SK-N-SH (cell line): Measurements from ENCODE around the gene NCKAP5. TPM values are rescaled to one million over a fixed set of nuclear protein-coding genes. Genes with fewer than 3 reads are reported as not detected.

ENCODE experiments used
- CTCF ChIA-PET: fragments of 300-600, 350-600 bp; formaldehyde crosslinking; extraction: SDS; loops from one replicate; lab custom pipeline; 2021; lab: Yijun Ruan, JAX
- POLR2A ChIA-PET: fragments of 350-600 bp; sonication (Branson Sonifier 250); formaldehyde crosslinking; extraction: SDS; loops from one replicate; lab custom pipeline; 2020; ENCODE audit warnings: antibody characterized with exemption, inconsistent platforms; lab: Yijun Ruan, JAX
- DNase-seq: peaks from one replicate; pipeline ENCODE4 v3.0.0; 2012
- H2AFZ ChIP-seq: fragments of 200-600 bp; sonication (generic); 2 replicates; pipeline ENCODE4 v1.8.1; 2016; ENCODE audit warnings: antibody characterized with exemption, mild to moderate bottlenecking, low read depth
- H3F3A ChIP-seq: fragments of 200-600 bp; sonication (generic); replicated peaks from 2 replicates; pipeline ENCODE3; 2016; ENCODE audit warnings: antibody characterized with exemption, mild to moderate bottlenecking; ENCODE audit not compliant: insufficient read depth
- H3K27ac ChIP-seq, 2 experiments: fragments of 200-500 bp in 1 of 2; fragments of 200-600 bp in 1 of 2; sonication (Bioruptor generic) in 1 of 2; sonication (generic), shearing (Covaris generic) in 1 of 2; 2 replicates each; pipeline versions ENCODE4 v1.5.1 to v1.6.1; 2014 to 2016; ENCODE audit warnings: low read depth in 2 of 2, inconsistent platforms in 1 of 2, low read length in 1 of 2, mild to moderate bottlenecking in 1 of 2, mixed read lengths in 1 of 2
- H3K27me3 ChIP-seq: fragments of 200-600 bp; sonication (generic), shearing (Covaris generic); 2 replicates; pipeline ENCODE4 v1.6.1; 2016; ENCODE audit warnings: mixed run types; ENCODE audit not compliant: insufficient read depth
- H3K36me3 ChIP-seq, 2 experiments: fragments of 200-500 bp in 1 of 2; fragments of 200-600 bp in 1 of 2; sonication (Bioruptor generic) in 1 of 2; sonication (generic) in 1 of 2; replicated peaks in 1 of 2; 2 replicates each; pipeline versions ENCODE3 to v1.5.1; 2014 to 2016; ENCODE audit warnings: low read length in 1 of 2, mild to moderate bottlenecking in 1 of 2; ENCODE audit not compliant: insufficient read depth in 2 of 2, control insufficient read depth in 1 of 2
- H3K4me1 ChIP-seq, 2 experiments: fragments of 200-500 bp in 1 of 2; fragments of 200-600 bp in 1 of 2; sonication (Bioruptor generic) in 1 of 2; sonication (generic), shearing (Covaris generic) in 1 of 2; 2 replicates each; pipeline versions ENCODE4 v1.5.1 to v1.6.1; 2014 to 2016; ENCODE audit warnings: low read depth in 1 of 2, low read length in 1 of 2, mixed run types in 1 of 2; ENCODE audit not compliant: insufficient read depth in 2 of 2, control insufficient read depth in 1 of 2
- H3K4me2 ChIP-seq: fragments of 200-600 bp; sonication (generic), shearing (Covaris generic); 2 replicates; pipeline ENCODE4 v1.6.1; 2017; ENCODE audit warnings: mixed run types
- H3K4me3 ChIP-seq, 2 experiments: fragments of 200-500 bp in 1 of 2; fragments of 200-600 bp in 1 of 2; sonication (Bioruptor generic) in 1 of 2; sonication (generic), shearing (Covaris generic) in 1 of 2; 2 replicates each; pipeline versions ENCODE4 v1.5.1 to v1.8.1; 2014 to 2016; ENCODE audit warnings: low read depth in 2 of 2, inconsistent platforms in 1 of 2, low read length in 1 of 2, mild to moderate bottlenecking in 1 of 2, mixed read lengths in 1 of 2, moderate library complexity in 1 of 2
- H3K79me2 ChIP-seq: fragments of 200-600 bp; sonication (generic); 2 replicates; pipeline ENCODE4 v1.8.1; 2017; ENCODE audit warnings: mild to moderate bottlenecking; ENCODE audit not compliant: insufficient read depth
- H3K9ac ChIP-seq: fragments of 200-600 bp; sonication (generic); 2 replicates; pipeline ENCODE4 v1.6.1; 2017; ENCODE audit warnings: mixed run types
- H3K9me2 ChIP-seq: fragments of 200-600 bp; sonication (generic); 2 replicates; pipeline ENCODE4 v1.6.1; 2017; ENCODE audit warnings: mixed run types
- H3K9me3 ChIP-seq: fragments of 200-600 bp; sonication (generic); 2 replicates; pipeline ENCODE4 v1.6.1; 2017; ENCODE audit warnings: mixed run types, mild to moderate bottlenecking, moderate library complexity
- H4K20me1 ChIP-seq: fragments of 200-600 bp; sonication (generic); 2 replicates; pipeline ENCODE4 v1.6.1; 2017; ENCODE audit warnings: mild to moderate bottlenecking, mixed run types; ENCODE audit not compliant: insufficient read depth
- CHD2 ChIP-seq: fragments of 150-350 bp; IDR thresholded peaks from 2 replicates; pipeline ENCODE4 v1.6.1; 2018; ENCODE audit warnings: low read length; ENCODE audit not compliant: partially characterized antibody
- CTCF ChIP-seq: fragments of 200-600 bp; sonication (generic); IDR thresholded peaks from 2 replicates; pipeline ENCODE4 v1.6.1; 2017; ENCODE audit warnings: antibody characterized with exemption, mild to moderate bottlenecking, moderate library complexity
- ELF1 ChIP-seq: IDR thresholded peaks from 2 replicates; pipeline ENCODE4 v1.4.0; 2012
- EP300 ChIP-seq, 2 experiments: IDR thresholded peaks; 2 replicates each; pipeline versions ENCODE4 v1.4.0 to v1.6.1; 2012; ENCODE audit warnings: borderline replicate concordance in 1 of 2, low read depth in 1 of 2, low read length in 1 of 2
- FOSL2 ChIP-seq: IDR thresholded peaks from 2 replicates; pipeline ENCODE4 v1.4.0; 2012; ENCODE audit warnings: low read depth, mild to moderate bottlenecking, moderate library complexity, borderline replicate concordance
- FOXJ3 ChIP-seq: sonication (generic); formaldehyde crosslinking; IDR thresholded peaks from 2 replicates; pipeline ENCODE4 v1.5.1; 2020; ENCODE audit warnings: mild to moderate bottlenecking, missing genetic modification reagents
- FOXM1 ChIP-seq: IDR thresholded peaks from 2 replicates; pipeline ENCODE4 v1.4.0; 2012; ENCODE audit warnings: low read depth, mild to moderate bottlenecking
- GATA2 ChIP-seq: sonication (generic); formaldehyde crosslinking; IDR thresholded peaks from 2 replicates; pipeline ENCODE4 v1.5.0; 2020; ENCODE audit warnings: mild to moderate bottlenecking, missing genetic modification reagents
- MAX ChIP-seq: IDR thresholded peaks from 2 replicates; pipeline ENCODE4 v1.4.0; 2012; ENCODE audit warnings: low read depth
- MEF2A ChIP-seq: IDR thresholded peaks from 2 replicates; pipeline ENCODE4 v1.4.0; 2012; ENCODE audit warnings: low read depth, borderline replicate concordance
- NFIC ChIP-seq: IDR thresholded peaks from 2 replicates; pipeline ENCODE4 v1.4.0; 2012; ENCODE audit warnings: borderline replicate concordance
- NRF1 ChIP-seq: IDR thresholded peaks from 2 replicates; pipeline ENCODE4 v1.6.1; 2012; ENCODE audit warnings: low read depth, mild to moderate bottlenecking, low read length
- PBX3 ChIP-seq: IDR thresholded peaks from 2 replicates; pipeline ENCODE4; 2012
- REST ChIP-seq: IDR thresholded peaks from 2 replicates; pipeline ENCODE4 v1.6.1; 2012; ENCODE audit warnings: mild to moderate bottlenecking, low read depth, low read length, moderate library complexity
- RXRA ChIP-seq: IDR thresholded peaks from 2 replicates; pipeline ENCODE4 v1.4.0; 2012; ENCODE audit warnings: low read depth, mild to moderate bottlenecking, borderline replicate concordance
- TAF1 ChIP-seq: IDR thresholded peaks from 2 replicates; pipeline ENCODE4 v1.6.1; 2012; ENCODE audit warnings: low read depth, mild to moderate bottlenecking, low read length, moderate library complexity, borderline replicate concordance
- TCF12 ChIP-seq: IDR thresholded peaks from 2 replicates; pipeline ENCODE4 v1.4.0; 2012
- TEAD4 ChIP-seq: IDR thresholded peaks from 2 replicates; pipeline ENCODE4 v1.4.0; 2012; ENCODE audit warnings: mild to moderate bottlenecking, borderline replicate concordance; ENCODE audit not compliant: insufficient read depth
- USF2 ChIP-seq: fragments of 150-350 bp; IDR thresholded peaks from 2 replicates; pipeline ENCODE4 v1.6.1; 2017; ENCODE audit warnings: antibody characterized with exemption, low read length, low read depth, borderline replicate concordance
- ZBTB33 ChIP-seq: IDR thresholded peaks from 2 replicates; pipeline ENCODE4 v1.4.0; 2012; ENCODE audit warnings: low read depth, borderline replicate concordance
- WGBS: methylation state at CpG from one replicate; pipeline ENCODE4 v1.1.6; 2017; ENCODE audit warnings: low lambda C conversion rate; 5-methylcytosine and 5-hydroxymethylcytosine counted together
- polyA plus RNA-seq, 3 experiments: library from polyadenylated mRNA; depleted of rRNA; stranded (reverse); fragments of >200 nt; gene quantifications; 2 replicates each; pipeline ENCODE4 v1.2.3, GENCODE V29; 2012

NCKAP5 gene
- polyA plus RNA-seq, 1 of the 3 experiments (the other 2 are of a cell fraction): 0.02 TPM

- ChIA-PET POLR2A (no interaction called here), CTCF (no interaction called here)
- WGBS: 40% methylated on average over 7 of the region's 7 CpGs
Measured at GRCh38 chr2:133480707-133481429, 87.4 kb downstream of the NCKAP5 start.

More at GRCh38 chr2:133480707-133481429, 87.4 kb downstream of the NCKAP5 start:
- H3F3A ChIP-seq: no peaks in the 10 kb centered on the region
- no peak overlapping the region for H3K4me2 ChIP-seq
- H3K9me2 ChIP-seq: no peaks in the 10 kb centered on the region
- H3K4me1 ChIP-seq: no peaks in the 10 kb centered on the region
- H3K9ac ChIP-seq: no peak overlapping the region
- no peaks in the 10 kb centered on the region for H3K27me3 ChIP-seq
- DNase-seq: no peak
- H4K20me1 ChIP-seq: no peaks in the 10 kb centered on the region
- no peaks in the 10 kb centered on the region for H3K9me3 ChIP-seq
- no peak overlapping the region for H3K27ac ChIP-seq
- H3K79me2 ChIP-seq: no peaks in the 10 kb centered on the region
- H3K4me3 ChIP-seq: no peak overlapping the region
- TF ChIP-seq ELF1 (no peak), FOSL2 (no peak), PBX3 (no peak), RXRA (no peak), TEAD4 (no peak), REST (no peak), MAX (no peak), USF2 (no peak), CHD2 (no peak), TCF12 (no peak), CTCF (no peak), GATA2 (no peak), NFIC (no peak), MEF2A (no peak), FOXJ3 (no peak), ZBTB33 (no peak), NRF1 (no peak), TAF1 (no peak), EP300 (IDR thresholded peaks at IDR 0.05; ENCODE audit: borderline replicate concordance in 1 of 2, low read depth in 1 of 2, low read length in 1 of 2) (no peak), FOXM1 (no peak)
- H2AFZ ChIP-seq: no peak overlapping the region
- no peaks in the 10 kb centered on the region for H3K36me3 ChIP-seq
